ENCODE results near the gene LRRC8E.

Gene LRRC8E

DNA sequence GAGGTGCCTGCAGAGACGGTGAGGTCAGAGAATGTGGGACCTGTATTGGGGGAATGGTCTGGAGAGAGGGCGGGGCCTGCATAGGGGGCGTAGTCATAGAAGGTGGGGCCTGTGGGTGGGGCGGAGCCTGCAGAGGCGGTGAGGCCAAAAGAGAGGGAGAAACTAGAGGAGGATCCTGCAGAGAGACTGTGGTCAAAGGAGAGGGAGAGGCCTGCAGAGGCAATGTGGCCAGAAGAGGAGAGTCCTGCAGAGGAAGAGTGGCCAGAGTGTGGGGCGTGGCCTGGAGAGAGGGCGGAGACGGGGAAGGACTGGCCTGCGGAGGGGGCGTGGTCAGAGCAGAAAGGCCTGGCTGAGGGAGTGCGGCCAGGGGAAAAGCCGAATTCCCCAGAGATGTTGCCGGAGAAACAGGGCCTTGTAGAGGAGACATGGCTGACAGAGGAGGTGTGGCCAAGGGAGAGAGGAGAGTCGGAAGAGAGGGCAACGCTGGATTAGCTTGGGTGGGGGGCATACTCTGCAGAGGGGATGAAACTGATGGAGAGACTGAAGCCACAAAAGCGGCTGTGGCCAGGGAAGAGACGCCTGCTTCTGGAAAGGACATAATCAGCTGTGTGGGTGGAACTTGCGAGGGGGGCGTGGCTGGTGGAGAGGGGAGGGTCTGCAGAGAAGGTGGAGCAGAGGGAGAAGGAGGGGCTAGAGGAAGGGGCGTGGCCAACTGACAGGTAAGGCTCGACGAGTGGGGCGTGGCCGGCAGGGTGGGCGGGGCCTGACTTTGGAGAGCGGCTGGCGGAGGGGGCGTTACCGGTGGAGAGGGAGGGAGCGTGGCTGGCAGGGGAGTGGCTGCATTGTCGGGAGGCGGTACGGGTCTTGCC, 16.6 kb upstream of the LRRC8E start:
- H3K4me2 ChIP-seq (ENCODE audit: low read depth, low read length, poor library complexity, severe bottlenecking): peak overlapping the region; percentile 40
- H3K27me3 ChIP-seq (ENCODE audit: insufficient read depth, low read length, poor library complexity, severe bottlenecking): no peaks in the 10 kb centered on the region
- no peaks in the 10 kb centered on the region for H3K9me2 ChIP-seq (replicated peaks; ENCODE audit: low read depth, low read length)
- peaks cover 16% of the 10 kb centered on the region for H3K4me1 ChIP-seq (ENCODE audit: insufficient read depth, low read length, poor library complexity, severe bottlenecking)
- no peak for TF ChIP-seq EZH2phosphoT487 (IDR thresholded peaks at IDR 0.05; ENCODE audit: borderline replicate concordance)
- TF ChIP-seq, protein P1, sequence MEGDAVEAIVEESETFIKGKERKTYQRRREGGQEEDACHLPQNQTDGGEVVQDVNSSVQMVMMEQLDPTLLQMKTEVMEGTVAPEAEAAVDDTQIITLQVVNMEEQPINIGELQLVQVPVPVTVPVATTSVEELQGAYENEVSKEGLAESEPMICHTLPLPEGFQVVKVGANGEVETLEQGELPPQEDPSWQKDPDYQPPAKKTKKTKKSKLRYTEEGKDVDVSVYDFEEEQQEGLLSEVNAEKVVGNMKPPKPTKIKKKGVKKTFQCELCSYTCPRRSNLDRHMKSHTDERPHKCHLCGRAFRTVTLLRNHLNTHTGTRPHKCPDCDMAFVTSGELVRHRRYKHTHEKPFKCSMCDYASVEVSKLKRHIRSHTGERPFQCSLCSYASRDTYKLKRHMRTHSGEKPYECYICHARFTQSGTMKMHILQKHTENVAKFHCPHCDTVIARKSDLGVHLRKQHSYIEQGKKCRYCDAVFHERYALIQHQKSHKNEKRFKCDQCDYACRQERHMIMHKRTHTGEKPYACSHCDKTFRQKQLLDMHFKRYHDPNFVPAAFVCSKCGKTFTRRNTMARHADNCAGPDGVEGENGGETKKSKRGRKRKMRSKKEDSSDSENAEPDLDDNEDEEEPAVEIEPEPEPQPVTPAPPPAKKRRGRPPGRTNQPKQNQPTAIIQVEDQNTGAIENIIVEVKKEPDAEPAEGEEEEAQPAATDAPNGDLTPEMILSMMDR (conservative IDR thresholded peaks at IDR 0.05; ENCODE audit: low read length): no peak
- no peak overlapping the region for H3K9ac ChIP-seq (ENCODE audit: low read depth, low read length, poor library complexity, severe bottlenecking)
- H3K36me3 ChIP-seq (ENCODE audit: insufficient read depth, low read length): no peaks in the 10 kb centered on the region
- no peaks in the 10 kb centered on the region for H3K79me2 ChIP-seq (ENCODE audit: insufficient read depth, low read length)
- no peaks in the 10 kb centered on the region for H3K9me3 ChIP-seq (ENCODE audit: insufficient read depth, low read depth, low read length)
- H3K4me3 ChIP-seq (ENCODE audit: low read length, poor library complexity, severe bottlenecking): no peak overlapping the region
- H3F3A ChIP-seq (ENCODE audit: low read depth): peaks cover 4% of the 10 kb centered on the region; the same call in 1 of the 2 replicates
- H4K20me1 ChIP-seq (ENCODE audit: insufficient read depth, low read length, poor library complexity, severe bottlenecking): no peaks in the 10 kb centered on the region
- no peak overlapping the region for H2AFZ ChIP-seq (ENCODE audit: low read length)

DNA sequence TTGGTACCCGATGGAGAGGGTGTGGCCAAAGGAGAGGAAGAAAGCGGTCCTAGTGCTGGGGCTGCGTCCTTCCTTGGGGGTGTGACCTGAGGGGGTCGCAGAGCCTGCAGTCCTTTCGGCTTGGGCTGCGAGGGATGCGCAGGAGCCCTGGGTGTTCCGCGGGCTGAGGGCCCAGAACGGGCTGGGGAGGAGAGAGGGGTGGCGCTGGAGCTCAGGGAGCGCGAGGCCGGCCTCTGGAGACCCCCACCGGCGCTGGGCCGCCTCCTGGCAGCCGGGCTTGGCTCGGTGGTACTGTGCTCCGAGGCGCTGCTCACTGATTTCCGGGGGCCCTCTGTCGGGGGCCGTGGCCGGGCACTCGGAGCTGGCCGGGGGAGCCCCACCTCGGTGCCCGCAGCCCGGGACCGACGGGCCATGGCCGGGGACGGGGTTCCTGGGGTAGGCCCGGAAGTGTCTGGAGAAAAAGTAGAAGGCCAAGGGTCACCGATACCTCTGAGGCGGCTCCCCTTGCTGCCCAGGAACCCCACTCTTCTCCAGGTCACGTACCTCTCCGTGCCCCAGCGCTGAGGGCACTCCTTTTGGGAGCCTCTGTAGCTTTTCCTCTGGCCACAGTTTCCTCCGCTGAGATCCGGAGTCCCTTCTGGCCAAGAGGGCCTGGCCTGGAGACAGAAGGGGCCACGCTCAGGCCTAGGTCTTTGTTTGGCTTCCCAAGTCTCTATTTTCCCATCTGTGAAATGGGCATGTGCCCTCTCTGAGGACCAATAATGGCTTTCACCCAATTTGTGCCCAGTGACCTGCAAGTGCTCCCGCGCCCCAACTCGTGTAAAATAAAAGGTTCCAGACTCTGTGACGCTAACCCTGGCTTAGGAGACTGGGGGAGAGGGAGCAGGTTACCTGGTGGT, 15.8 kb upstream of the LRRC8E start:
- H3K4me3 ChIP-seq (ENCODE audit: low read length, poor library complexity, severe bottlenecking): no peak overlapping the region
- H3K4me2 ChIP-seq (ENCODE audit: low read depth, low read length, poor library complexity, severe bottlenecking): no peak overlapping the region
- no peaks in the 10 kb centered on the region for H3K27me3 ChIP-seq (ENCODE audit: insufficient read depth, low read length, poor library complexity, severe bottlenecking)
- H4K20me1 ChIP-seq (ENCODE audit: insufficient read depth, low read length, poor library complexity, severe bottlenecking): no peaks in the 10 kb centered on the region
- H3K9me3 ChIP-seq (ENCODE audit: insufficient read depth, low read depth, low read length): no peaks in the 10 kb centered on the region
- peaks cover 4% of the 10 kb centered on the region; the same call in 1 of the 2 replicates for H3F3A ChIP-seq (ENCODE audit: low read depth)
- H3K79me2 ChIP-seq (ENCODE audit: insufficient read depth, low read length): no peaks in the 10 kb centered on the region
- no peak overlapping the region for H3K9ac ChIP-seq (ENCODE audit: low read depth, low read length, poor library complexity, severe bottlenecking)
- H3K9me2 ChIP-seq (replicated peaks; ENCODE audit: low read depth, low read length): no peaks in the 10 kb centered on the region
- TF ChIP-seq, protein P1 (conservative IDR thresholded peaks at IDR 0.05; ENCODE audit: low read length): no peak
- TF ChIP-seq EZH2phosphoT487 (IDR thresholded peaks at IDR 0.05; ENCODE audit: borderline replicate concordance): no peak
- no peak overlapping the region for H2AFZ ChIP-seq (ENCODE audit: low read length)
- no peaks in the 10 kb centered on the region for H3K36me3 ChIP-seq (ENCODE audit: insufficient read depth, low read length)
- peaks cover 16% of the 10 kb centered on the region for H3K4me1 ChIP-seq (ENCODE audit: insufficient read depth, low read length, poor library complexity, severe bottlenecking)

DNA sequence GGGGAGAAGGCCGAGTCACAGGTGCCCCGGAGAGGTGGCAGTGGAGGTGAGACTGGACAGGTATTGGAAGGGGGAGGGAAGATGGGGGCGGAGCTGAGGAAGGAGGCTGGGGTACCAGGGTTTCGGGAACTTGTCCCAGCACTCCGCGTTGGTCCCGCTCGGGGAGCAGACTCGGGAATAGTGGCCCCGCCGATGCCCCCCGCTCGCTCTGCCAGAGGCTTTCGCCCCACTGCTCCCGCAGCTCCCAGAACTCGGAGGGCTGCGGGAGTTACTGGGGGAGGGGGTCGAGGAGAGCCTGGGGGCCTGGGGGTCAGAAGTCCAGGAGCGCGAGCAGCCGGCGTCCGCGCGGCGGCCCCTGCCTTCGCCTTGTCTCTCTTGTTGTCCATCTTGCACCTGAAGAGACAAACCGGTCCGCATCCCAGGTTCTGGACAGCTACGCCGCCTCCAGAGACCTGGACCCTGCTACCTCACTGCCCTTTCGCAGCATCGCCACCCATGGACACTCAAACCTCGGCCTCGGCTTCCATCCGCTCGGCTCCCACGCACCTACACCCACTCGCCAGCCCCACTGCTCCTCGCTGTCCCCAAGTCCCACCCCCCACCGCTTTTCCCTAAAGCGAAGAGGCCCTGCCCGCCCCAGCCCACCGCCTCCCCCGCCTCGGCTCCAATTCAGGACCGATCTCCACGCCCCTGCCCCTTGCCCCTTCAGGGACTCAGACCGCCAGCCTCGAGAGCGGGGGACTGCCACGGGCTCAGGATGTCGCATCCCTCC, 14.8 kb upstream of the LRRC8E start:
- H3K9ac ChIP-seq (ENCODE audit: low read depth, low read length, poor library complexity, severe bottlenecking): peak overlapping the region; percentile 79
- H3K9me2 ChIP-seq (replicated peaks; ENCODE audit: low read depth, low read length): no peaks in the 10 kb centered on the region
- H3K79me2 ChIP-seq (ENCODE audit: insufficient read depth, low read length): no peaks in the 10 kb centered on the region
- H3K4me1 ChIP-seq (ENCODE audit: insufficient read depth, low read length, poor library complexity, severe bottlenecking): peaks cover 16% of the 10 kb centered on the region
- TF ChIP-seq, protein P1 (conservative IDR thresholded peaks at IDR 0.05; ENCODE audit: low read length): no peak
- no peak for TF ChIP-seq EZH2phosphoT487 (IDR thresholded peaks at IDR 0.05; ENCODE audit: borderline replicate concordance)
- H3K4me3 ChIP-seq (ENCODE audit: low read length, poor library complexity, severe bottlenecking): peak overlapping the region; percentile 78
- peak overlapping the region; percentile 67 for H3K4me2 ChIP-seq (ENCODE audit: low read depth, low read length, poor library complexity, severe bottlenecking)
- no peaks in the 10 kb centered on the region for H4K20me1 ChIP-seq (ENCODE audit: insufficient read depth, low read length, poor library complexity, severe bottlenecking)
- H3K27me3 ChIP-seq (ENCODE audit: insufficient read depth, low read length, poor library complexity, severe bottlenecking): no peaks in the 10 kb centered on the region
- no peaks in the 10 kb centered on the region for H3K9me3 ChIP-seq (ENCODE audit: insufficient read depth, low read depth, low read length)
- peaks cover 4% of the 10 kb centered on the region; the same call in 1 of the 2 replicates for H3F3A ChIP-seq (ENCODE audit: low read depth)
- H2AFZ ChIP-seq (ENCODE audit: low read length): peak overlapping the region; percentile 95; the same call in 1 of the 2 replicates
- H3K36me3 ChIP-seq (ENCODE audit: insufficient read depth, low read length): no peaks in the 10 kb centered on the region
